ELF-1 (cell line): Measurements from ENCODE around the gene AGPAT4.
A peak's percentile ranks its signal among the peaks of the same experiment; 100 is the strongest.

Experiments
- DNase-seq: peaks from one replicate; pipeline ENCODE4 v3.0.0-alpha.2; 2016; ENCODE audit warnings: low read depth, low spot score

Gene AGPAT4

DNA sequence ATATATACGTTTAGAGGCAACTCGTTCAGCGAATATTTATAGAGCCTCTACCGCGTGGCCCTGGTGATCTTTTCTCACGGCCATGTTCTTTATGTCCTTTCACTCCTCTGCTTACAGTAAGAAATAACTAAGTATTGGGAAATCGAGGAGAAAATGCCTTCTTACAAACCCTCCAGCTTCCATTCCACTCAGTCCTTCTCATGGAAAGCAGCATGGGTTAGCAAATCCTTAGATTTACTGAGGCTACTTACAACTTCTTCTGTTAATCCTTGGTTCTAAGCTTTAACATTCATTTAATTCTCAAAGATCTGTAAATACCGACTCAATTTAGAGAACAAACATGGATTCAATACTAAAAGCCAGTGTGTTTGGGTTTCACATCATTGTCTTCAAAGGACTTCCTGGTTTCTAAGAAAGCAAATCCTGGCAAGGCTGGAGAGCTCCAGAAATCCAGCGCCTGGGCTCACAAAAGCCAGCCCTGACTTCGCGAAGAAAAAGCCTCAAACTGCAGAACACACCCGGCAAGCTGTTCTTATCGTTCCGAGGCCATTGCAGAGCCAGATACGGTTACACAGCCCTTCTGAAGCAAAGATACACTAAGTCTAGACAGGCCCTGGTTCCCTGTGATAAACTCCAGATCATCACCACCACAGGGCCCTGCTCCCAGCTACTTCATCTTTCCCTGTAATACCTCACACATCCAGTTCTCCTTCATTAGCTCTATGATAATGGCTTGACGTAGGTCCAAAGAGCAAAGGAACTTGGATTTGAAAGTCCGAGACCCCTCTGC is 19.2 kb downstream of the AGPAT4 start:
- peak; percentile 86 for DNase-seq

GRCh38 chr6:161254126-161254463 is 19.8 kb downstream of the AGPAT4 start:
- DNase-seq = no peak

- peak; percentile 24 for DNase-seq
Measured at GRCh38 chr6:161251345-161251744, 22.5 kb downstream of the AGPAT4 start.

- no peak for DNase-seq
Measured at GRCh38 chr6:161249327-161249726, 24.5 kb downstream of the AGPAT4 start.

DNA sequence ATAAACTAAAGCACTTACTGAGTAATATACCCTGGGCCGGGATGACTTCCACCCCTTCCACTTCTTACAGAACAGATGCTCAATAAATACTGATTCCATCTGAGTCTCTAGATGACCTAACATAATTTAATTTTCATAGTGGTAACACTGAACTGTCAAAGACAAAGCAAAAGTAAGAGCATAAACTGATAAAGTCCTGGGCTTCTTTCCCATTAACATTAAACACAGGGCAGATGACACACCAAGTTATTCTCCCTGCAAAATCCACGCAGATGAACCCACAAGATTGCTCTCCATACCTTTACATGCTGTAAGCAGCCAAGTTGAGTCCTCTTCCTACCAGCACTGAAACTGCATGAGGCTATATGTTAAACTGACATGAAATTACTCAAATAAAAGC is 27.1 kb downstream of the AGPAT4 start:
- DNase-seq = no peak

GRCh38 chr6:161245363-161245762 is 28.5 kb downstream of the AGPAT4 start:
- no peak for DNase-seq

DNA sequence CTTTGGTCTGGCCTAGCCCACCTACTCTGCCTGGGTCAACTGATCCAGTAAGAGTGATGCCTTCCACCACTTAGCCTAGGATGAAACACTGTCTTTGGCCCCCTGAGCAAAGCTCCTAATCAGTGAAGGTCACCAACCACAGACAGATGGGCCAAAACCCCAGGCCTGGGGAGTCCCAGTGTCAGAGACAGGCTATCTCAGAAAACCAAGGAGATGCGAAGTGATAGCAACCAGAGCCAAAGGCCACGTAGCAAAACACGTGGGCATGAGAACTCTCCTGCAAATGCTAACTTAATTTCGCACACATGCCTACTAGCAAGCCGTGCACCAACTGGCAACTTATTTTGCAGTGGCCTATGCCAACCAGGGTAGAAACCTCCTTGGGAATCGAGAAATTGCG is 29.1 kb downstream of the AGPAT4 start:
- no peak for DNase-seq

DNA sequence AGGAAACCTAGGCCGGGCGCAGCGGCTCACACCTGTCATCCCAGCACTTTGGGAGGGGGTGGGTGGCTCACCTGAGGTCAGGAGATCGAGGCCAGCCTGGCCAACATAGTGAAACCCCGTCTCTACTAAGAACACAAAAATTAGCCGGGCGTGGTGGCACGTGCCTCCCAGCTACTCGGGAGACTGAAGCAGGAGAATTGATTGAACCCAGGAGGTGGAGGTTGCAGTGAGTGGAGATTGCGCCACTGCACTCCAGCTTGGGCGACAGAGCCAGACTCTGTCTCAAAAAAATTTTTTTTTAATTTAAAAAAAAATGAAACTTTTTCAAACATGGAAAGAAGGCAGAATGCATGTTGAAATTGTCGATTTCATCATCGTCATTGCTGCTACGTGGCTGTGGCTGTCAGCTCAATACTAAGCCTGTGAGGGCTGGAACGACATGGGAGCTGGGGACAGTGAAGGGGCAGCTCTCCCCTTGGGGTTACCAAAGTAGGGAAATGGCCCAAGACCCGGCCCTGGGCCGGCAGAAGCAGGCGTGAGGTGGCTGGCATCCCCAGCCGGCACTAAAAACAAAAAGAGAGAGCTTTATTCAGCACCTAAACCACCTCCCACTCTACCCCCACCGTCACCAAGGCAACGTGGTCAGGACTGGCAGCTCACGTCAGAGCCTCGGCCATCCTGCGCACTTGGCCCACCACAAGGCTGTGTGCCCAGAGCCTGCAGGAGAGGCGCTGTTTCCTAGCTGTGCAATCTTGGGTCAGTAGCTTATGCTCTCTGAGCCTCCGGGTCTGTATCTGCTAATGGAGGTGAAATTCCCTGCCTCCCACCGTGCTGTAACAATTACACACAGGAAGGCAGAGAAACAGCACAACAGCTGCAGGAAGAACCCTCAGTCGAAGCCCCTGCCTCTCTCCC is 30.8 kb downstream of the AGPAT4 start:
- peak; percentile 76 for DNase-seq

DNA sequence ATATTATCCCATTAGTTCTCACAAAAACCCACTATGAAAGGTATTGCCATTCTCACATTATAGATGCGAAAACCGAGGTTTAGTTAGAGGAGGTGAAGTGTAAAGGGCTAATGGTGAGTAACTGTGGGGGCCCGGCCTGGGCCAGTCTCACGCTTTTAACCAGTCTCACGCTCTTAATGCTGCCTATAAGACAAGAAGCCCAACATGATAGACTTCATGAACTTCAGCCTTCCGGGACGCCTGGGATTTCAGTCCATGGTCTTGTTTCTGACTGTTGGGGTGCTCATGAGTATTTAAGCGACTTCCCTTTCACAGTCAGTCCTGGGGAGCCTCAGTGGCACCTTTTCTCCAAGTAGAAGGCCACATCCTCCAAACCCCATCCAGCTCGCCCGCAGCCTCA is 31.7 kb downstream of the AGPAT4 start:
- DNase-seq = no peak

DNA sequence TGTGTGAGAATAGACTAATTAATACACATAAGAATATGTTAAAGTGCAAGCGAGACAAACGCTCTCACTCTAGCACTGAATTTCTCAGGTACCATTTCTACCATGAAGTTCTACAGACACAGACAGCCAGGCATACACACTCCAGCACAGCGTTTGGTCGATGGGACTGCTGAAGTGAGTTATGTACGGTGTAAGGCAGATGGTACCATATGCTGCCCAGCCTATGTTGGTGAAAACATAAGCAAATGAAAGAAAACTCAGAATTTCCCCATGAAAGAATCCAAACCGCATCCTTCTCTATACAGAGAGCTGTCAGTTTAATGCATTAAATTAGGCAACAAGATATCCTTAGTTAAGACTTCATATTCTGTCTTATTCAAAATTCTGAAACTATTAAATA is 34.9 kb downstream of the AGPAT4 start:
- DNase-seq = no peak

- no peak for DNase-seq
Measured at GRCh38 chr6:161238500-161238899, 35.4 kb downstream of the AGPAT4 start.

GRCh38 chr6:161238081-161238480 is 35.8 kb downstream of the AGPAT4 start:
- no peak for DNase-seq

GRCh38 chr6:161237176-161237575 is 36.7 kb downstream of the AGPAT4 start:
- no peak for DNase-seq

DNA sequence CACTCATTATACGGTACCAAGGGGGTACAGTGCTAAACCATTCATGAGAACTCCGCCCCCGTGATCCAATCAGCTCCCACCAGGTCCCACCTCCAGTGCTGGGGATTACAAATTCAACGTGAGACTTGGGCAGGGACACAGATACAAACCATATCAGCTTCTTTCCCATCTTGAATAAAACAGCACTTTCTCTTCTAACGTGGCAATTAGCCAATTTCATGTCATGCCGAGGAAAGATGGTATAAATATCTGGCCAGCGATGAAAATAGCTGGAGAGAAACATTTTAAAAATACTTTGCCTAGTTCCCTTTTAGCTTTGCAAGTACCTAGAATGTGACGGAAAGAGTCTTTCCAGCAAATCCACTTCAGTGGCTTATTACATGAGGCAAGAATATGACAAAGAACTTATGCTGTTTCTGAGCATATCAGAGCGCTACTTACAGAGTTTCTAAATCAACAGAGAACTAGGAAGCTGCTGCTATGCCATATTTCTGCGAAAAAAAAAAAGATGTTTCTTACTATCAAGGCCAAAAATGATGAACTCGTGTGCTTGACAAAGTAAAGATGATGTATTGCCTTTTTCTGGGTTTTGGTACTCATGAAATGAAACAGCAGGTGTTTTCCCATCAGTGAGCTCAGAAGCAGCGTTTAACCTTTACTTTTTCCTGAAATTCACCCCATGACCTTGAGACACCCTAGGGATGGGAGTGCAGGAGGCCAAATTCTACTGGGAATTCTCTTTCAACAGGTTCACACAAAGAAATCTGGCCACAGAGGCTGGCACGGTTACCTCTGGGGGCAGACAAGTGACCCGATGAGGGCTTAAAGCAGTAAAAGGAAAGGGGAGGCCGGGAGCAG is 37.9 kb downstream of the AGPAT4 start:
- no peak for DNase-seq

DNA sequence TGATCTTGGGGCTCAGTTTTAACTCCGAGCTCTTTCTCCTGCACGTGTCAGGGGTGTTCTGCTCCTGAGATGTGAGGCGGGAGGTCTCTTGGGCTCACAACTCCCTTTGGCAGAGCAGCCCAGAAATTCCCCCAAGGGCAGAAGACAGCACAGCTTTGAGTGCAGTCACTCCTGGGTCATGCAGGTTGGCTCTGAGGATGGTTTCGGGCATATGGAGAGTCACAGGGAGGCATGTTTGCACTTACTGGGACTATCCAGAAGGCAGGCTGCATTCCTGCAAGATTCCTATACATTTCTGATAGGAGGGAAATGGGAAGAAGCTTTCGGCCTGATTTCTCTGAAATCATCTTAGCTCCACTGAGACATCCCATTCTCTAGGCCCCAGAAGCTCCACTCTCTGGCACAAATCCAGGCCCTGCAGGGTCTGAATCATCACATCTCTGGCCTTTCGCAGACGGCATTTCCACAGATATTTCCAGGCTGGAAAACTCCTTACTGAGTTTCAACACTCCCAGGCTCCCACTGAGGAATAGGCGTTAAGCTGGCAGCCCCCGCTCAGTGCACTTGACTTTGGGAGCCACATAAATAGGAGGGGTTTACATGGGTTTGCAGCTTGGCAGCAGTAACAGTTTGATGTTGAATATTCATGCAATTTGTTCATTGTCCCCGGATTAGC is 39.7 kb downstream of the AGPAT4 start:
- peak; percentile 40 for DNase-seq

DNA sequence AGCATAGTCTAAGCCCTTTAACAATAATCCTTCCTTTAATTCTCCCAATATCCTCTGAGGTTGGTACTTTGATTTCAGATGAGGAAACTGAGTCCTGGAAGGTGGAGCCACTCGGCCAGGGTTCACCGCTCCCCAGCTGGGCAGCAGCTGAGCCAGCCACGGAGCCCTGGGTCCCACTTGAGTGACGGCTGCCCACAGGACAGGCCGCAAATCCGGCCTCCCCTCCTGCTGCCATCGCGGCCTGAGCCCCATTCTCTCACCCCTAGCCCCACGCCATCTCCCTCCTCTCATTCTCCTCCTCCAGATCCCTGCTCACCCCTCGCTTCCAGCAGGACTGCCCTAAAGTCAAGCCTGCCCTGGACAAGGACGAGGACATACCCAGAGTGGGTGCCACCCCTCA is 41.4 kb downstream of the AGPAT4 start:
- no peak for DNase-seq

- no peak for DNase-seq
Measured at GRCh38 chr6:161232010-161232409, 41.9 kb downstream of the AGPAT4 start.

- no peak for DNase-seq
Measured at GRCh38 chr6:161230339-161230738, 43.5 kb downstream of the AGPAT4 start.

- peak; percentile 26 for DNase-seq
Measured at GRCh38 chr6:161228921-161229591, 44.8 kb downstream of the AGPAT4 start.

- no peak for DNase-seq
Measured at GRCh38 chr6:161228096-161228495, 45.8 kb downstream of the AGPAT4 start.
